GM12878 (cell line): ENCODE measurements around the gene EXOC8. TPM values are rescaled to one million over a fixed set of nuclear protein-coding genes. Genes with fewer than 3 reads are reported as not detected.

Source experiments
- ATAC-seq: fragments of 200-7000 bp; cut with Tn5 transposase; 3 replicates; pipeline ENCODE4 v1.9.1; 2020; ENCODE audit warnings: mild to moderate bottlenecking, moderate library complexity
- BruUV-seq: library from RNA; stranded (reverse); fragments of 400-500 nt; replicated peaks from 2 replicates; lab custom pipeline; 2021; lab: Mats Ljungman, UMichigan
- CTCF ChIA-PET: fragments of 300-600 bp; sonication (Branson Sonifier 250); formaldehyde crosslinking; extraction: SDS; loops from one replicate; lab custom pipeline; 2021; ENCODE audit warnings: inconsistent platforms; lab: Yijun Ruan, JAX
- POLR2A ChIA-PET: fragments of 350-600 bp; formaldehyde crosslinking; extraction: SDS; loops from one replicate; lab custom pipeline; 2021; ENCODE audit warnings: inconsistent platforms; lab: Charles Lee
- RAD21 ChIA-PET: fragments of 300-600 bp; sonication (Branson Sonifier 250); formaldehyde crosslinking; loops from one replicate; lab custom pipeline; 2023; ENCODE audit warnings: antibody characterized with exemption; ENCODE audit not compliant: unreplicated experiment; lab: Charles Lee
- SMC1A ChIA-PET: fragments of 300-600 bp; sonication (Branson Sonifier 250); formaldehyde crosslinking; loops from one replicate; lab custom pipeline; 2023; ENCODE audit not compliant: unreplicated experiment, uncharacterized antibody; lab: Charles Lee
- DNase-seq: peaks from one replicate; pipeline ENCODE4 v3.0.0-alpha.2; 2011; ENCODE audit warnings: low read depth, low spot score
- FAIRE-seq: peaks from 3 replicates; lab custom pipeline; 2011; peaks lifted over from hg19 to GRCh38; lab: Jason Lieb, UNC
- H2AFZ ChIP-seq: 2 replicates; pipeline ENCODE4 v1.6.0; 2011; ENCODE audit warnings: low read depth, low read length, control low read depth; ENCODE audit not compliant: control insufficient read depth
- H3K27ac ChIP-seq: 2 replicates; pipeline ENCODE4 v1.5.1; 2011; ENCODE audit warnings: control low read depth; ENCODE audit not compliant: control insufficient read depth, insufficient read depth
- H3K27me3 ChIP-seq, 2 experiments: replicated peaks in 1 of 2; 2 replicates each; pipeline versions ENCODE4 v1.6.0 to v1.6.1; 2011; ENCODE audit warnings: low read length in 1 of 2; ENCODE audit not compliant: control insufficient read depth in 2 of 2, insufficient read depth in 2 of 2
- H3K36me3 ChIP-seq, 2 experiments: 2 replicates each; pipeline ENCODE4 v1.5.1; 2011; ENCODE audit warnings: low read length in 1 of 2; ENCODE audit not compliant: control insufficient read depth in 2 of 2, insufficient read depth in 2 of 2
- H3K4me1 ChIP-seq: 2 replicates; pipeline ENCODE4 v1.6.1; 2011; ENCODE audit warnings: mild to moderate bottlenecking, low read length, moderate library complexity, mixed read lengths; ENCODE audit not compliant: control insufficient read depth, insufficient read depth
- H3K4me2 ChIP-seq: 2 replicates; pipeline ENCODE4 v1.6.0; 2011; ENCODE audit warnings: control low read depth; ENCODE audit not compliant: control insufficient read depth, insufficient read depth
- H3K4me3 ChIP-seq: fragments of 200-600 bp; sonication (generic); 2 replicates; pipeline ENCODE4 v1.5.1; 2016
- H3K79me2 ChIP-seq: 2 replicates; pipeline ENCODE4 v1.6.0; 2011; ENCODE audit warnings: low read length; ENCODE audit not compliant: control insufficient read depth, insufficient read depth
- H3K9ac ChIP-seq: 2 replicates; pipeline ENCODE4 v1.8.0; 2011; ENCODE audit warnings: low read length, control low read depth, mixed read lengths; ENCODE audit not compliant: control insufficient read depth, insufficient read depth
- H3K9me3 ChIP-seq: replicated peaks from 3 replicates; pipeline ENCODE4 v1.5.1; 2011; ENCODE audit warnings: mild to moderate bottlenecking, low read length; ENCODE audit not compliant: control insufficient read depth, insufficient read depth
- H4K20me1 ChIP-seq: 2 replicates; pipeline ENCODE4 v1.6.0; 2011; ENCODE audit not compliant: control insufficient read depth, insufficient read depth
- ATF7 ChIP-seq: fragments of 450-650 bp; IDR thresholded peaks from 2 replicates; pipeline ENCODE4 v1.6.1; 2016; ENCODE audit warnings: low read depth, mild to moderate bottlenecking
- ETV6 ChIP-seq, 2 experiments: fragments of 450-650 bp in 1 of 2; IDR thresholded peaks in 1 of 2; conservative IDR thresholded peaks in 1 of 2; 2 replicates each; pipeline ENCODE4 v1.6.1; 2014; ENCODE audit warnings: antibody characterized with exemption in 1 of 2, borderline replicate concordance in 1 of 2, low read depth in 1 of 2, mild to moderate bottlenecking in 1 of 2, moderate library complexity in 1 of 2
- FOXM1 ChIP-seq: IDR thresholded peaks from 2 replicates; pipeline ENCODE4 v1.6.1; 2012; ENCODE audit warnings: low read depth, mild to moderate bottlenecking, inconsistent platforms, low read length, moderate library complexity
- IKZF2 ChIP-seq, 2 experiments: fragments of 450-650 bp; IDR thresholded peaks; 2 replicates each; pipeline ENCODE4 v1.6.1; 2017; ENCODE audit warnings: mild to moderate bottlenecking in 2 of 2, moderate library complexity in 2 of 2
- JUNB ChIP-seq: IDR thresholded peaks from 2 replicates; pipeline ENCODE4 v1.6.1; 2016; ENCODE audit warnings: antibody characterized with exemption, mild to moderate bottlenecking
- KDM1A ChIP-seq: fragments of 200-600 bp; sonication (generic); IDR thresholded peaks from 2 replicates; pipeline ENCODE4 v1.6.1; 2016; ENCODE audit warnings: borderline replicate concordance
- MEF2B ChIP-seq: fragments of 450-650 bp; IDR thresholded peaks from 2 replicates; pipeline ENCODE4 v1.6.1; 2018; ENCODE audit warnings: mild to moderate bottlenecking, moderate library complexity; ENCODE audit not compliant: partially characterized antibody, poor library complexity, severe bottlenecking
- MYC ChIP-seq: IDR thresholded peaks from 2 replicates; pipeline ENCODE4 v1.6.1; 2011; ENCODE audit warnings: mild to moderate bottlenecking, low read length, moderate library complexity, inconsistent platforms; ENCODE audit not compliant: insufficient read depth, insufficient replicate concordance, insufficient read length, severe bottlenecking
- NFIC ChIP-seq: IDR thresholded peaks from 2 replicates; pipeline ENCODE4 v1.6.1; 2012; ENCODE audit warnings: low read depth, mild to moderate bottlenecking, inconsistent platforms, low read length, moderate library complexity
- NFXL1 ChIP-seq: fragments of 450-650 bp; IDR thresholded peaks from 2 replicates; pipeline ENCODE4 v1.6.1; 2017; ENCODE audit warnings: antibody characterized with exemption, mild to moderate bottlenecking, borderline replicate concordance
- POLR2A ChIP-seq: IDR thresholded peaks from 2 replicates; pipeline ENCODE4 v1.6.1; 2011; ENCODE audit warnings: low read depth, mild to moderate bottlenecking, low read length
- POU2F2 ChIP-seq: IDR thresholded peaks from 3 replicates; pipeline ENCODE4 v1.6.1; 2011; ENCODE audit warnings: low read depth, mild to moderate bottlenecking, low read length, borderline replicate concordance
- STAT3 ChIP-seq: IDR thresholded peaks from 2 replicates; pipeline ENCODE4 v1.6.1; 2011; ENCODE audit warnings: low read depth, low read length, improper control_type of control experiment
- WGBS: methylation state at CpG from one replicate; pipeline ENCODE4 v1.1.6; 2016; ENCODE audit warnings: low lambda C conversion rate; ENCODE audit not compliant: insufficient replicate concordance, insufficient coverage; ENCODE audit errors: missing lambda C conversion rate; 5-methylcytosine and 5-hydroxymethylcytosine counted together
- in situ Hi-C: fragments of 300-500 bp; cut with MboI; formaldehyde crosslinking; loops from 9 replicates; pipeline ENCODE4 v1.14.3; 2018; ENCODE audit warnings: mixed read lengths
- intact Hi-C: fragments of 100-400 bp; cut with micrococcal nuclease; formaldehyde crosslinking; loops from one replicate; pipeline ENCODE4 v1.14.2; 2022; ENCODE audit not compliant: unreplicated experiment
- polyA plus RNA-seq, 11 experiments: library from polyadenylated mRNA; depleted of rRNA in 4 of 11; unstranded in 6 of 11; stranded (reverse) in 5 of 11; fragments of >200 nt; fragmentation: Nextera tagmentation in 4 of 11; fragmentation: Illumina TruSeq in 1 of 11; extraction: Ambion mirVana in 4 of 11; extraction: Trizol in 1 of 11; gene quantifications; 1 replicate in 1 of 11; 2 replicates in 10 of 11; pipeline versions ENCODE4 v1.2.1 to v1.2.3, GENCODE V29; 2011 to 2016; ENCODE audit warnings: inconsistent platforms in 2 of 11, missing spikeins in 2 of 11, low read depth in 1 of 11
- total RNA-seq, 4 experiments: library from RNA; depleted of rRNA in 3 of 4; stranded (reverse); fragments of >200 nt in 3 of 4; fragmentation: Illumina TruSeq in 1 of 4; extraction: Trizol in 1 of 4; gene quantifications; 2 replicates each; pipeline versions ENCODE4 v1.2.1 to v1.2.3, GENCODE V29; 2013 to 2021
- TF ChIP-seq, protein P1 (sequence below): fragments of 450-650 bp; formaldehyde crosslinking; IDR thresholded peaks from 2 replicates; pipeline ENCODE4 v1.5.0; 2022; ENCODE audit warnings: mild to moderate bottlenecking, missing genetic modification characterization
- TF ChIP-seq, protein P2 (sequence below): fragments of 450-650 bp; IDR thresholded peaks from 2 replicates; pipeline ENCODE4 v1.6.1; 2017; ENCODE audit warnings: mild to moderate bottlenecking, moderate library complexity
- TF ChIP-seq, protein P3 (sequence below): IDR thresholded peaks from 2 replicates; pipeline ENCODE4 v1.6.1; 2011; ENCODE audit warnings: mild to moderate bottlenecking, low read depth, low read length, moderate library complexity; ENCODE audit not compliant: insufficient replicate concordance

The EXOC8 gene
- total and polyA plus RNA-seq, 10 of the 15 experiments (the other 5 are each of a cell fraction or from before 2014, with no cell fraction given): 2.0 to 11.3 (median 6.3) TPM

GRCh38 chr1:231329483-231329882 is 8.2 kb downstream of the EXOC8 start:
- no peaks in the 10 kb centered on the region for H4K20me1 ChIP-seq
- no peak for TF ChIP-seq STAT3
- TF ChIP-seq, protein P1, sequence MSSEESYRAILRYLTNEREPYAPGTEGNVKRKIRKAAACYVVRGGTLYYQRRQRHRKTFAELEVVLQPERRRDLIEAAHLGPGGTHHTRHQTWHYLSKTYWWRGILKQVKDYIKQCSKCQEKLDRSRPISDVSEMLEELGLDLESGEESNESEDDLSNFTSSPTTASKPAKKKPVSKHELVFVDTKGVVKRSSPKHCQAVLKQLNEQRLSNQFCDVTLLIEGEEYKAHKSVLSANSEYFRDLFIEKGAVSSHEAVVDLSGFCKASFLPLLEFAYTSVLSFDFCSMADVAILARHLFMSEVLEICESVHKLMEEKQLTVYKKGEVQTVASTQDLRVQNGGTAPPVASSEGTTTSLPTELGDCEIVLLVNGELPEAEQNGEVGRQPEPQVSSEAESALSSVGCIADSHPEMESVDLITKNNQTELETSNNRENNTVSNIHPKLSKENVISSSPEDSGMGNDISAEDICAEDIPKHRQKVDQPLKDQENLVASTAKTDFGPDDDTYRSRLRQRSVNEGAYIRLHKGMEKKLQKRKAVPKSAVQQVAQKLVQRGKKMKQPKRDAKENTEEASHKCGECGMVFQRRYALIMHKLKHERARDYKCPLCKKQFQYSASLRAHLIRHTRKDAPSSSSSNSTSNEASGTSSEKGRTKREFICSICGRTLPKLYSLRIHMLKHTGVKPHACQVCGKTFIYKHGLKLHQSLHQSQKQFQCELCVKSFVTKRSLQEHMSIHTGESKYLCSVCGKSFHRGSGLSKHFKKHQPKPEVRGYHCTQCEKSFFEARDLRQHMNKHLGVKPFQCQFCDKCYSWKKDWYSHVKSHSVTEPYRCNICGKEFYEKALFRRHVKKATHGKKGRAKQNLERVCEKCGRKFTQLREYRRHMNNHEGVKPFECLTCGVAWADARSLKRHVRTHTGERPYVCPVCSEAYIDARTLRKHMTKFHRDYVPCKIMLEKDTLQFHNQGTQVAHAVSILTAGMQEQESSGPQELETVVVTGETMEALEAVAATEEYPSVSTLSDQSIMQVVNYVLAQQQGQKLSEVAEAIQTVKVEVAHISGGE: no peak
- no peak for TF ChIP-seq ATF7
- TF ChIP-seq MEF2B: peak; percentile 36
- TF ChIP-seq NFIC: peak; percentile 69; the same call in 1 of the 2 replicates
- peak; percentile 57; the same call in 1 of the 2 replicates for TF ChIP-seq FOXM1
- no peak for TF ChIP-seq NFXL1
- TF ChIP-seq, protein P2, sequence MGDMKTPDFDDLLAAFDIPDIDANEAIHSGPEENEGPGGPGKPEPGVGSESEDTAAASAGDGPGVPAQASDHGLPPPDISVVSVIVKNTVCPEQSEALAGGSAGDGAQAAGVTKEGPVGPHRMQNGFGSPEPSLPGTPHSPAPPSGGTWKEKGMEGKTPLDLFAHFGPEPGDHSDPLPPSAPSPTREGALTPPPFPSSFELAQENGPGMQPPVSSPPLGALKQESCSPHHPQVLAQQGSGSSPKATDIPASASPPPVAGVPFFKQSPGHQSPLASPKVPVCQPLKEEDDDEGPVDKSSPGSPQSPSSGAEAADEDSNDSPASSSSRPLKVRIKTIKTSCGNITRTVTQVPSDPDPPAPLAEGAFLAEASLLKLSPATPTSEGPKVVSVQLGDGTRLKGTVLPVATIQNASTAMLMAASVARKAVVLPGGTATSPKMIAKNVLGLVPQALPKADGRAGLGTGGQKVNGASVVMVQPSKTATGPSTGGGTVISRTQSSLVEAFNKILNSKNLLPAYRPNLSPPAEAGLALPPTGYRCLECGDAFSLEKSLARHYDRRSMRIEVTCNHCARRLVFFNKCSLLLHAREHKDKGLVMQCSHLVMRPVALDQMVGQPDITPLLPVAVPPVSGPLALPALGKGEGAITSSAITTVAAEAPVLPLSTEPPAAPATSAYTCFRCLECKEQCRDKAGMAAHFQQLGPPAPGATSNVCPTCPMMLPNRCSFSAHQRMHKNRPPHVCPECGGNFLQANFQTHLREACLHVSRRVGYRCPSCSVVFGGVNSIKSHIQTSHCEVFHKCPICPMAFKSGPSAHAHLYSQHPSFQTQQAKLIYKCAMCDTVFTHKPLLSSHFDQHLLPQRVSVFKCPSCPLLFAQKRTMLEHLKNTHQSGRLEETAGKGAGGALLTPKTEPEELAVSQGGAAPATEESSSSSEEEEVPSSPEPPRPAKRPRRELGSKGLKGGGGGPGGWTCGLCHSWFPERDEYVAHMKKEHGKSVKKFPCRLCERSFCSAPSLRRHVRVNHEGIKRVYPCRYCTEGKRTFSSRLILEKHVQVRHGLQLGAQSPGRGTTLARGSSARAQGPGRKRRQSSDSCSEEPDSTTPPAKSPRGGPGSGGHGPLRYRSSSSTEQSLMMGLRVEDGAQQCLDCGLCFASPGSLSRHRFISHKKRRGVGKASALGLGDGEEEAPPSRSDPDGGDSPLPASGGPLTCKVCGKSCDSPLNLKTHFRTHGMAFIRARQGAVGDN: no peak
- TF ChIP-seq ETV6 (conservative IDR thresholded peaks at IDR 0.05 in 1 of 2, IDR thresholded peaks at IDR 0.05 in 1 of 2; ENCODE audit: borderline replicate concordance in 1 of 2, low read depth in 1 of 2): no peak
- no peak for TF ChIP-seq POLR2A
- peak; percentile 84 for TF ChIP-seq JUNB
- TF ChIP-seq, protein P3, sequence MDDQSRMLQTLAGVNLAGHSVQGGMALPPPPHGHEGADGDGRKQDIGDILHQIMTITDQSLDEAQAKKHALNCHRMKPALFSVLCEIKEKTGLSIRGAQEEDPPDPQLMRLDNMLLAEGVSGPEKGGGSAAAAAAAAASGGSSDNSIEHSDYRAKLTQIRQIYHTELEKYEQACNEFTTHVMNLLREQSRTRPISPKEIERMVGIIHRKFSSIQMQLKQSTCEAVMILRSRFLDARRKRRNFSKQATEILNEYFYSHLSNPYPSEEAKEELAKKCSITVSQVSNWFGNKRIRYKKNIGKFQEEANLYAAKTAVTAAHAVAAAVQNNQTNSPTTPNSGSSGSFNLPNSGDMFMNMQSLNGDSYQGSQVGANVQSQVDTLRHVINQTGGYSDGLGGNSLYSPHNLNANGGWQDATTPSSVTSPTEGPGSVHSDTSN: no peak
- TF ChIP-seq POU2F2: no peak
- no peak for TF ChIP-seq MYC
- TF ChIP-seq IKZF2 (IDR thresholded peaks at IDR 0.05): 0 out of 4 replicates have a peak, but pooled peaks of 1 of the 2 experiments have one; percentile 18
- no peak for TF ChIP-seq KDM1A

More at GRCh38 chr1:231329483-231329882, 8.2 kb downstream of the EXOC8 start:
- no TSS peak for BruUV-seq
- H3K4me1 ChIP-seq: peaks cover 8% of the 10 kb centered on the region; the same call in 1 of the 2 replicates
- no peak for DNase-seq
- H3K9ac ChIP-seq: no peak overlapping the region
- ChIA-PET CTCF (interaction anchor here (0.6 kb wide), 1 partner anchor 180 kb away, joined by 3 read pairs; no protein-coding TSS in a partner anchor), POLR2A (no interaction called here), SMC1A (interaction anchor here (2.1 kb wide), 1 partner anchor 8 kb away, joined by 5 read pairs; no protein-coding TSS in a partner anchor), RAD21 (no interaction called here)
- in situ Hi-C loops (no loop called here), intact Hi-C loops (no loop called here)
- no peak for FAIRE-seq
- H3K9me3 ChIP-seq: no peaks in the 10 kb centered on the region
- H3K27me3 ChIP-seq: no peaks in the 10 kb centered on the region
- no peak overlapping the region for H2AFZ ChIP-seq
- under 1% methylated on average over 7 of the region's 7 CpGs for WGBS
- no peak overlapping the region for H3K4me3 ChIP-seq
- peaks cover 17% of the 10 kb centered on the region for H3K79me2 ChIP-seq
- peak; percentile 62 for ATAC-seq
- no peak overlapping the region; the same call in 1 of the 2 replicates for H3K4me2 ChIP-seq
- no peaks in the 10 kb centered on the region for H3K36me3 ChIP-seq
- no peak overlapping the region for H3K27ac ChIP-seq
